HG03378 (cell line): Measurements from ENCODE around the gene S100A4.
"Not testable (repeated sequence)": the region's sequence is repeated elsewhere in the genome, so short reads cannot be mapped to it uniquely, and the experiment has no call there.

Experiments
- ATAC-seq: cut with Tn5 transposase; IDR thresholded peaks from one replicate; pipeline ENCODE4 v1.9.1; 2021; ENCODE audit warnings: mild to moderate bottlenecking, moderate library complexity; ENCODE audit not compliant: unreplicated experiment

S100A4 gene

DNA sequence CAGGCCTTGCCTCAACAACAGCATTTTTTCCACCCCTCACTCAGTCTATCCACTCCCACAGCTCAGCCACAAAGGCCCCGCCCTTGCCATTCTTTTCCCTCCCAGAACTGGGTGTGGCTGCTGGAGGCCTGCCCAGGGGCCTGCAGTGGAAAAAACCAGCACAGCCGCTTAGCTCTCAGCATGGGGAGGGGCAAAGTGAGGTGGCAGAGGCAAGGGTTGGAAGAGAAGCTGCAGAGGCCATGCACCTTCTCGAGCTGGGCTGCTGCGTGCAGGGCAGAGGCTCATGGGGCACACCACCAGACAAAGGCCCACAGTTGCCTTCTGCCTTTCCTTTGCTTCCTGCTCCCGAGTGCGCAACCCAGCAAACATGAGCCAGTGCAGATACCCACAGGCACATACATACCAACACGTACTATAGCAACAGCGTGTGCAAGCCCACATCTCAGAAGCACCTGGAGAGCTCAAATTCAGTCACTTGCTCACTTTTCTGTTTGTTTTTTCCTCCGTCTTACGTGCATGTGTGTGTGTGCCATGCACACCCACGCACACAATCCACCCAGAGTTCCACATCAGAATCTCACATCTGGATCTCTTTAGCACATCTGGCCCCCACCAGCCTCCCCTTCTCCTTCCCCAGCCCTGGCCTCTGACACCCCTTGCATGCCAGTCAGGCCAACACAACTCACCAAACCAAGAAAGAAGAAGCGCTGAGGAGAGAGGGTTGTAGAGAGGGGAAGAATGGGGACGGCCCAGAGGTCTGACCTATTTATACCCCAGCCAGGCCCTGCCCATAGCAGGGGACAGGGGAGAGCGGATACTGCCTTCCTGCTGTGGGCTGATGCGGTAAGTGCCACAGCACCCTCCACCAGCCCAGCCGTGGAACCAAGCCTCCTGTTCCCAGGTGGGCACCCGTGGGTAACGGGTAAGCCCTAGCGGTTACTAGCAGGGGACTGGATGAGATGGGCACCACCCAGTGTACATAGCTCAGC, at the start of gene S100A4:
Gene S100A4 (minus strand): TSS at position 740 of the 989 bp plus-strand sequence. CDS start 1,012 bp downstream, outside the sequence.
- no peak for ATAC-seq

DNA sequence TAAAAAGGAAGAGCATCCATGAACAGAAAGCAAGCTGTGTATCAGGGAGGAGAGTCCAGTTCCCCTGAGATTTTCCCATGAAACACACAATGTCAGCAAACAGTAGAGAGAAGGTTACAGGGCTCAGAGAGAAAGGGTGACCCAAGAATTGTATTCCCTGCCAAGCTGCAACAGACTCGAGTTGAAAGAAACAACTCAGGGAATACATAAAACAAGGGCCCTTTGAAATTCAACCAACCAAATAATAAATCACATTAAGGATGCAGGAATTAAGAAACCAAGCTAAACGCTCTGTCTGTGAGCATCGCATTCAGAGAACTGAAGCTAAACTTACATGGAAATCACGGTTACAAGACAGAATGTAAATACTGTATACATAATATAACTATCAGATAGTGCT, 47.1 kb upstream of the S100A4 start:
- no peak for ATAC-seq

DNA sequence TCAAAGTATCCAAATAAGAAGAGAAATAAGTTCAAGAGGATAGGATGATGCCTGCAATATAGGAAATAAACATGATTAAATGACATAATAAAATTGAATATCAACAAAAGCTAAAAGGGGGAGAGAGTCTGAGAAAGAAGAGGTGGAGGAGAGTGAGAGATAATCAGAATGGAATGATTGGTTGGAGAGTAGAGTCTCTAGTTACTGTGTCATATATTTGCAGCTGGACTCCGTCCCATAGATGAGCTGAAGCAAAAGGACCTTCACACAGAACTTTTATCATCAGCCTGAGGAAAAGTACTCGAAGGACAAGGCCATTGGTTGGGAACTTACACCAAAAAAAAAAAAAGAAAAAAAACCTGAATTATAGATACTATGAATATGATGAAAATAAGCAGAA, 42.9 kb upstream of the S100A4 start:
- no peak for ATAC-seq

DNA sequence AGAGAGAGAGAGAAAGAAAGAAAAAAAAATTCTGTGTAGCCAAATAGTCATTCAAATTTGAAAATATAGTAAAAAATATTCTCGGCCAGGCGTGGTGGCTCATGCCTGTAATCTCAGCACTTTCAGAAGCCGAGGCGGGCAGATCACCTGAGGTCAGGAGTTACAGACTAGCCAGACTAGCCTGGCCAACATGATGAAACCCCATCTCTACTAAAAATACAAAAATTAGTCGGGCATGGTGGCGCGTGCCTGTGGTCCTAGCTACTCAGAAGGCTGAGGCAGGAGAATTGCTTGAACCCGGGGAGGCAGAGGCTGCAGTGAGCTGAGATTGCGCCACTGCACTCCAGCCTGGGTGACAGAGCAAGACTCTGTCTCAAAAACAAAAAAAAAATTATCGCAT, 42.4 kb upstream of the S100A4 start:
- not testable (repeated sequence) for ATAC-seq

DNA sequence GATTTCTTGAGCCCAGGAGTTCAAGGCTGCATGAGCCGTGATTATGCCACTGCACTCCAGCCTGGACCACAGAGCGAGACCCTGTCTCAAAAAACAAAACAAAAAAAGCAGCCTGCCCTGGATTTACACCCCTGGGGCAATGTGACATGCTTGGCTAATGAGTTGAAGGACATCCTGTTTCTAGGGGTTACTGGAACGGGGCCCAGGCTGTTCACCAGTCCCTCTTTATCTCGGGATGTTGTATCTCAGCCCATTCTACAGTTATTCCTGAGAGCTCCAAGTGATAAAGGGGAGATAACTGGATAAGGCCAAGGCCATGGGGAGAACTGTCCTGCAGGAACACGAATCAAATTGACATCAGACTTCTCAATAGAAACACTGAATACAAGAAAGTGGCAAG, 41.7 kb upstream of the S100A4 start:
- no peak for ATAC-seq

DNA sequence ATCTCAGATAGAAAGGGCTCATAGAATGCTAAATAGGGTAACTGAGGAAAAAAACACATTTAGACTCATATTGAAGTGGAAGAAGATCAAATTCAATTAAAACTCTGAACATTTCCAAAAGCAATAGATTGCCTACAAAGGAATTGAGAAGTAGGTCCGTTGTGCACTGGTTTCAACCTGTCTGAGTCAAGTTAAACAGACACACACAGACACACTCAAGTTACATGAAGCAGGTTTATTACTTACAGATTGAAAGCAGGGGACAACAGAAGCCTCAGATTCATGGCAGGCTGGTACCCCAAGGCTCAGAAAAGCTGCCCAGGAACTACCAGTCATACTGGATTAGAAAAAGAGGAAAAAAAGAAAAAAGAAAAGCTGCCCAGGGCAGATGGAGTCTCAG, 40.7 kb upstream of the S100A4 start:
- no peak for ATAC-seq

DNA sequence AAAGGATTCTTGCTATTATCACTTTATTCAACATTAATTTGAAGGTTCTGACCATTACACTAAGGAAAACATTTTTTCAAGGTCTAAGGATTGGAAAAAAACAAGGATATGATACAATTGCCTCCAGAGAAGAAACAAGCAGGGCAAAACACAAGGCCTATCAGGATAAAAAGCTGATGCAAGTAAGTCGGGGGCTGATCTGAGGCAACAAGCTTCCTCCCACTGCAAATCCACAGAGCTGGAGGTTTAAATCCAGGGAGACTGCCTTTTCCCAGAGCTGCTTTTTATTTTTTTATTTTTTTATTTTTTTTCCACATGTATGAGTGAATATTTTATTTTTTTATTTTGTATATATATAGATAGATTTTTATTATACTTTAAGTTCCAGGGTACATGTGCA, 39.4 kb upstream of the S100A4 start:
- no peak for ATAC-seq

DNA sequence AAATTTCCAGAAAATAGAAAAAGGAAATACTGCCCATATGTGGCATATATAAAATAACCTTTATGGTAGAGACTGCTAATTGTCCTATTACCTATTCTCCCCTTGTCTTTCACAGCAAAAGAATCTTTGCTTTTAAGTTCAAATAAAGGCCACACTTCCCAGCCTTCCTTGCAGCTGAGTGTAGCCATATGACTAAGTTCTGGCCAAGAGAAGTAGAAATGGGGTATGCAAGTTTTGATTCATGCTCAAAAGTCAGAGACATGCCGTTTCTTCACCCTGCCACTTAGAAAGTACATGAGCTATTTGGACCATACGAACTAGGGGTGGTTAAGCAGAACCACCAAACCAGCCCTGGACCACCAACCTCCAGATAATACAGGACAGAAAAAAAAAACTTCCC, 38.4 kb upstream of the S100A4 start:
- no peak for ATAC-seq

DNA sequence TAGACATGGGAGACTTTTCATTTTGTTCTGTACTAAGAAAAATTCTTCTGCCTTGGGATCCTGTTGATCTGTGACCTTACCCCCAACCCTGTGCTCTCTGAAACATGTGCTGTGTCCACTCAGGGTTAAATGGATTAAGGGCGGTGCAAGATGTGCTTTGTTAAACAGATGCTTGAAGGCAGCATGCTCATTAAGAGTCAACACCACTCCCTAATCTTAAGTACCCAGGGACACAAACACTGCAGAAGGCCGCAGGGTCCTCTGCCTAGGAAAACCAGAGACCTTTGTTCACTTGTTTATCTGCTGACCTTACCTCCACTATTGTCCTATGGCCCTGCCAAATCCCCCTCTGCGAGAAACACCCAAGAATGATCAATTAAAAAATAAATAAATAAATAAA, 37.9 kb upstream of the S100A4 start:
- ATAC-seq, result not testable (repeated sequence)

DNA sequence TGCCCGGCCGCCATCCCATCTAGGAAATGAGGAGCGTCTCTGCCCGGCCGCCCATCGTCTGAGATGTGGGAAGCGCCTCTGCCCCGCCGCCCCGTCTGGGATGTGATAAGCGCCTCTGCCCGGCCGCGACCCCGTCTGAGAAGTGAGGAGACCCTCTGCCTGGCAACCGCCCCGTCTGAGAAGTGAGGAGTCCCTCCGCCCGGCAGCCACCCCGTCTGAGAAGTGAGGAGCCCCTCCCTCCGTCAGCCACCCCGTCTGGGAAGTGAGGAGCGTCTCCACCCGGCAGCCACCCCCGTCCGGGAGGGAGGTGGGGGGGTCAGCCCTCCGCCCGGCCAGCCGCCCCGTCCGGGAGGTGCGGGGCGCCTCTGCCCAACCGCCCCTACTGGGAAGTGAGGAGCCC, 37.2 kb upstream of the S100A4 start:
- ATAC-seq, result not testable (repeated sequence)

DNA sequence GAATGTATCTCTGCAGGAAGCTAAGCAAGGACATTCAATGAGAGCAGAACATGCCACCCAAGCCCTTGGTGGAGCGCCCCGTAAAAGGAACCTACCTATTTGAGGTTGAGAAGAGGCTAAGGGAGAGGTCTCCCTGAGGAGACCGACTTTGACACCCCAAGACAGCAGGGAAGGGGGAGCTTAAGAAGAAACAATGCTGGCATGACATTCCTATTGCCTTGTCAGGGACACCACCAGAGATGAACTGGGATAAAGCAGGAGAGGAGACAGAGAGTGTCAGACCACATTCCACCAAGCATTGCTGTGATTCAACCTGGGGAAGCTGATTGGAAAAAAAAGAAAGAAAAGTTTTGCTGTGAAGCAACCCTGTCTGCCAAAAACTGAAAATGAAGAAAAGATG, 33.3 kb upstream of the S100A4 start:
- ATAC-seq, result no peak

DNA sequence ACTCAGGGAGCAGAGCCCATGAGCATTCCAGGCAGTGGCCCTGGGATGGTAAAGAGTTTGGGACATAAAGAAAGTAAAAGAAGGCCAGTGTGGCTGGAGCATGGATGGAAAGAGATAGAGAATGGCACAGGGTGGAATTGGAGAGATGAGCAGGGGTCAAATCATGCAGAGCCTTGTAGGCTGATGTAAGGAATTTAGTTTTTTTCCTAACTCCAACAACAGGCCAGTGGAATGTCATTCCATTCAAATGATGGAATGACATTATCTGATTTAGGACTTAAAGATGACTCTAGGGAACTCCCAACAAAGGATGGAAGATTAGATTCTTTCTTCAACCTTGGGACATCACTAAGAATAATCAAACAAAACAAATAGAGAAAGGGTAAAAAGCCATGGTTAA, 32.9 kb upstream of the S100A4 start:
- ATAC-seq, result no peak

DNA sequence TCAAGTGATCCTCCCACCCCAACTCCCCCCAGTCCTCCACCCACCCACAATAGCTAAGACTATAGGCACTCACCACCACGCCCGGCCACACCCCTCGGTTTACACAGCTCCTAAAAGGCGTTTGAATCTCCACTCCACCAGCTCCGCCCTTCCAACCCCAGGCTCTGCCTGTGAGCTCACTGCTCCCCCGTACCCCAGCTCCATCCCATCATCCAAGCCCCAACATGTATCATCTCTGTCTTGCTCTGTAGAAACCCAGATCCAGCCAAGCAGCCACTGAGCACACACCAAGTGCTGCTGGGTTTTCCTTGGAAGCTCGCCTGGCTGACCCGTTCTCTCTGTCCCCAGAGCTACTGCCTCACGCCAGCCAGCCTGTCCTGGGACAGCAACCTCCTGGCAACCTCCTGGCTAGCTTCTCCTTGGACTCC, 32.0 kb upstream of the S100A4 start:
- ATAC-seq, result no peak

DNA sequence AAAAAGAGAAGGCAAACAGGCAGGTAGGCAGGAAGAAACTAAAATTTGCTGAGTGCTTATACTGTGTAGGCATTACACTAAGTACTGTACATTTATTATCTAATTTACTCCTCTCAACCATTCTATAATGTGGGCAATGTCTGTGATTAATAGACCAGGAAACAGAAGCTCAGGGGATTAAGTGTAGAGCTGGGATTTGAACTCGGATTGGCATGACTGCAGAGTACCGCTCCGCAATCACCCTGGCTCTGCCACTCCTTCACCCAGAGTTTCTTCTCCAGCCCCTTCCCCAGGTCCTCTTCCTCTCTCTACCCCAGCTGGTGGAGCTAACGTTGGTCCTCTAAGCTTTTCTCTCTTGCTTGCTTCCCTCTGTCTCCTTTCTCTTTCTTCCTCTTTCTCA, 31.5 kb upstream of the S100A4 start:
- no peak for ATAC-seq

DNA sequence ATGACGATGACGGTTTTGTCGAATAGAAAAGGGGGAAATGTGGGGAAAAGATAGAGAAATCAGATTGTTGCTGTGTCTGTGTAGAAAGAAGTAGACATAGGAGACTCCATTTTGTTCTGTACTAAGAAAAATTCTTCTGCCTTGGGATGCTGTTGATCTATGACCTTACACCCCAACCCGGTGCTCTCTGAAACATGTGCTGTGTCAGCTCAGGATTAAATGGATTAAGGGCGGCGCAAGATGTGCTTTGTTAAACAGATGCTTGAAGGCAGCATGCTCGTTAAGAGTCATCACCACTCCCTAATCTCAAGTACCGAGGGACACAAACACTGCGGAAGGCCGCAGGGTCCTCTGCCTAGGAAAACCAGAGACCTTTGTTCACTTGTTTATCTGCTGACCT, 29.9 kb upstream of the S100A4 start:
- ATAC-seq, result not testable (repeated sequence)

DNA sequence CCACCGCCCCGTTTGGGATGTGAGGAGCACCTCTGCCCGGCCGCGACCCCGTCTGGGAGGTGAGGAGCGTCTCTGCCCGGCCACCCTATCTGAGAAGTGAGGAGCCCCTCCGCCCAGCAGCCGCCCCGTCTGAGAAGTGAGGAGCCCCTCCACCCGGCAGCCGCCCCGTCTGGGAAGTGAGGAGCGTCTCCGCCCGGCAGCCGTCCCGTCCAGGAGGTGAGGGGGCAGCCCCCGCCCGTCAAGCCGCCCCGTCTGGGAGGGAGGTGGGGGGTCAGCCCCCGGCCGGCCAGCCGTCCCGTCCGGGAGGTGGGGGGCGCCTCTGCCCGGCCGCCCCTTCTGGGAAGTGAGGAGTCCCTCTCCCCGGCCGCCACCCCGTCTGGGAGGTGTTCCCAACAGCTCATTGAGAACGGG, 29.5 kb upstream of the S100A4 start:
- ATAC-seq, result not testable (repeated sequence)

DNA sequence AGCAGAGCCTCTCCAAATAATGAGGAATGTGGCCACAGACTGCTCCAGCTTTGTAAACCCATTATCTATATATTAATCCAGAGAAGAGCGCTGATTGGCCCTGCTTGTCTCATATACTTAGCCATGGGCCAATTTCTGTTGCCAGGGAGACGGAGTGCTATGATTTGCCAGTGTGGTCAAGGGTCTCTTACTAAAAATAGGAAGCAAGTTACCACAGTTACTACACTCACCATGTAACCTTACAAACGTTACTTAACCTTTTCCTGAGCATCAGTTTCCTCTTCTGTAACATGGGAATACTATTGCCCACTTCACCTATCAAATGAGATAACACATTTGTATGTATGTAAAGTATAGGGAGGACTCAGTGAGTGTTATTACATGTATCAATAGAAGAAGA, 27.7 kb upstream of the S100A4 start:
- ATAC-seq, result no peak

DNA sequence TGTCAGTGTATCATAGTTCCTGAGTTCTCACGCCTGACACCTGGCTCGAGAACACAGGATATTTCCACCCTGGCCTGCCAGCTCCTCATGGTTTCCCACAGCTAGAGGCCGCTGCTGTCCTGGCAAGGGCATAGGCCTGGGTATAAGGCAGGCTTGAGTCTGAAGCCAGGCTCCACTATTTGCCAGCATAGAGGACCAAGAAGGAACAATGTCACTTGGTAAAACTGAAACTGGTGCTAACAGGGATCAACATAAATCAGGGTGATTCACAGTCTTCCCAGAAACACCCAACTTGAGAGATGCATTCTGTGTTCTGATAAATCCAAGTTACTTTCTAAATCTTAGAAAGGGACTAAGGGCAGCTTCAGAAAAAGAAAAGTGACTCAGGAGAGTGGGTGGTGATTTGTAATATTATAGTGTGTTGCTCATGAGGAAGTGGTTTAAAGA, 27.0 kb upstream of the S100A4 start:
- no peak for ATAC-seq

DNA sequence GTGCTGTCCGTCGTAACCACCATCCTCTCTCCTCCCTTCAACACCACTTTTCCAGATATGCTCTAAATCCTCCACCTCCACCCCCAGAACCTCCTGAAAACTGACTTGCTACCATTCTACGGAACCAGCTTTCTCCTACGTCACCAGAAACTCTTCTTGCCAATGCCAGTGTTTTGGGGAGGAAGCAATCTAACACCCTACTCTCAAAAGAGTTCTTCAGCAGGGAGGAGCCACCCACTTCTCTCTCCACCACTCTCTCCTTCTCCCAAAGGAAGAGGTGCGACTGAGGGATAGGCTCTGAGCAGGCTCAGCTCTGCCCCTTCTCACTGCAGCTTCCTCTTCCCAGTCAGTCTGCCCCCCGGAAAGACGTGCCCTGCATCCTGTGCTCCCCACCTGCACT, 26.1 kb upstream of the S100A4 start:
- ATAC-seq, result no peak

DNA sequence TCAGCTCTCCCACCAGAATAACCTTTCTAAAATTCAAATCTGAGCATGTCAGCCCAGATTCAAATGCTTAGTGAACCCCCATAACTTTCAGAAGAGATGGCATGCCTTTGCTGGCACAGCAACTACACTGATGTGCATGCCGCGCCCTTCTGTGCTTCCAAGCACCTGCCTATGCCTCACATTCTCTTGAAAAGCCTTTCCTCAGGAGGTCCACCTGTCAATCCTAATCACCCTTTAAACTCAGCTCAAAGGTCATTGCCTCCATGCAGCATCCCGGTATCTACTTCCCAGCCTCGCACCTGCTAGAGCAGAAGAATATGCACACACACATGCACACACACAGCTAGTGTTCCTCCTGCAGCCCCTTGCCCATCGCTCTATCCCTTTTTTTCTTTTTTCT, 25.3 kb upstream of the S100A4 start:
- no peak for ATAC-seq

DNA sequence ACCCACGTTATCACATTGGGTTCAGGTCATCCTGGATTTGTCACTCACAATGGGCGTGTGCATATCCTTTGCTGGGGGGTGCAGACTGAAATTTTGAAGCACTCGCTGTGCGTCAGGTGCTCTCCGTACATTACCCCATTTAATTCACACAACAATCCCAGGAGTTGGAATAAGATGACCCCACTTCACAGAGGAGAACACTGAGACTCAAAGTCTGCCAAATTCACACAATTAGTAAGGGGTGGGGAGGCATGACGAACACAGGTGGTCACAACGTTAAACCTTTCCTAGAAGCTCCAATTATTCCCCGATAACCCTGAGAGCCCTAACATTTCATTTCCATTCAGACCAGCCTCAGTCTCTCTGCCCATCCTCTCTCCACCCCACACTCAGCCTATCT, 23.9 kb upstream of the S100A4 start:
- ATAC-seq, result no peak

DNA sequence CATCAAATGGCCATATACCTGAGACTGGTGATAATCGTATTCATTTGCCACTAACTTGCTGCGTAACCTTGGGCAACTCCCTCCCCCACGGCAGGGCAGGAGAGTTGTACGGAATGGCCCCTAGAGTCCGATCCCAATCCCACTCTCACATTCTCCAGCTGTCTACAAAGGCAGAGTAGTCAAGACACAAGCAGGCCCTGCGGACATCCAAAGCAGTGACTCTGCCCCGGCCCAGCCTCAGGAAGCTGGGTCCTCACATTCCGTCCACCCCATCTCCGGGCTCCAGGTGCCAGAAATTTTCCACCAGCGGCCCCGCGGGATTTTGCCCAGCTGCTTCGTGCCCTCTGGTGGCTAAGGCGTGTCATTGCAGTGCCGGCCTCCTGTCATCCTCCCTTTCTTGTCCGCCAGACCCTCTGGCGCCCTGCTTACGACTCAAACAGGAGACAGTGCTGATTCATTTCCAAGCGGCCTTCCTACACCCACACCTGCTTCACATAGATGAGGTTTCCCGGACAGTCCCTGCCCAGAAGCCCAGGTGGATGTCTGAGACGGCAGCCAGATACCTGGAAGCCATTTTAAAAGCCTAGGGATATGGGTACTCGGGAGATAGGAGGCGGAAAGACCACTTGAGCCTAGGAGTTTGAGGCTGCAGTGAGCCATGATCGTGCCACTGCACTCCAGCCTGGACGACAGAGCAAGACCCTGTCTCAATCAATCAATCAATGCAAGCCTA, 22.9 kb upstream of the S100A4 start:
- ATAC-seq, result no peak
